Aorta (tissue), 5 donors: Measurements from ENCODE around the gene OR2A2. TPM values are rescaled to one million over a fixed set of nuclear protein-coding genes. Genes with fewer than 3 reads are reported as not detected.

ENCODE experiments used
- ATAC-seq: fragments of 200-7000 bp; cut with Tn5 transposase; one replicate; pipeline ENCODE4 v1.9.1; 2022; ENCODE audit warnings: moderate library complexity; ENCODE audit not compliant: low FRiP score
- DNase-seq, 2 donors: peaks; one replicate each; pipeline ENCODE4 v3.0.0-alpha.2; 2020
- H3K27ac ChIP-seq, 2 donors: one replicate each; pipeline ENCODE4 v1.5.1; 2013; ENCODE audit warnings: low read length in 2 of 2, mild to moderate bottlenecking in 2 of 2, moderate library complexity in 2 of 2, control low read depth in 1 of 2, inconsistent platforms in 1 of 2, low read depth in 1 of 2
- H3K27me3 ChIP-seq, 2 donors: one replicate each; pipeline ENCODE4 v1.6.1; 2013; ENCODE audit warnings: control low read depth in 1 of 2, low read length in 1 of 2, mild to moderate bottlenecking in 1 of 2, moderate library complexity in 1 of 2; ENCODE audit not compliant: insufficient read depth in 2 of 2, control insufficient read depth in 1 of 2
- H3K36me3 ChIP-seq, 2 donors: one replicate each; pipeline ENCODE4 v1.6.1; 2013; ENCODE audit warnings: control low read depth in 1 of 2, low read length in 1 of 2, mild to moderate bottlenecking in 1 of 2; ENCODE audit not compliant: insufficient read depth in 2 of 2, control insufficient read depth in 1 of 2
- H3K4me1 ChIP-seq, 2 donors: one replicate each; pipeline ENCODE4 v1.6.1; 2013; ENCODE audit warnings: low read length in 2 of 2, control low read depth in 1 of 2, mild to moderate bottlenecking in 1 of 2, moderate library complexity in 1 of 2; ENCODE audit not compliant: insufficient read depth in 2 of 2, control insufficient read depth in 1 of 2
- H3K4me3 ChIP-seq, 2 donors: one replicate each; pipeline ENCODE4 v1.5.1; 2013; ENCODE audit warnings: low read length in 2 of 2, control low read depth in 1 of 2, mild to moderate bottlenecking in 1 of 2
- H3K9me3 ChIP-seq: one replicate; pipeline ENCODE4 v1.6.1; 2013; ENCODE audit warnings: mild to moderate bottlenecking, low read length; ENCODE audit not compliant: control insufficient read depth
- WGBS, 2 donors: extraction: QIAGEN DNeasy Blood & Tissue Kit; methylation state at CpG; one replicate each; pipeline ENCODE4 v1.1.7; 2013; 5-methylcytosine and 5-hydroxymethylcytosine counted together
- intact Hi-C, 2 donors: fragments of 100-400 bp; cut with DNase I; formaldehyde crosslinking; loops; one replicate each; pipeline versions ENCODE4 v1.14.2 to v1.15.0; 2022
- long read RNA-seq, 2 donors: library from polyadenylated mRNA; unstranded; transcript quantifications; one replicate each; pipeline ENCODE4 v2.0.0, GENCODE V29; 2020 to 2021
- polyA plus RNA-seq, 2 donors: library from polyadenylated mRNA; stranded (reverse); fragments of 200-250 nt; gene quantifications; one replicate each; pipeline ENCODE4 v1.2.3, GENCODE V29; 2013
- total RNA-seq, 2 donors: library from RNA; stranded (reverse); fragmentation: NEBNext Ultra II Directional; extraction: Animal tissue kit (Norgen Biotek cat#: 25700); gene quantifications; one replicate each; pipeline ENCODE4 v1.2.1, GENCODE V29; 2021
- donor health status: healthy with polysubstance abuse.
- donor health status: Bipolar disorder and iron deficiency.
- donor health status: DM: no; HTN: no; CAD: no.
- donor health status: DM: no; HTN: no; CAD: no.
- donor health status: DM: yes; HTN: yes; CAD: no.

The OR2A2 gene
- total RNA-seq (not detected), polyA plus RNA-seq (not detected)
- long read RNA-seq, donor 1 = 0 reads
- long read RNA-seq, donor 2 = 0 reads

- DNase-seq (no peak), ATAC-seq (no peak)
- intact Hi-C loops = no loop called here
- Histone ChIP-seq H3K9me3 (no peaks in the 10 kb centered on the region), H3K27me3 (no peaks in the 10 kb centered on the region), H3K27ac (no peak within 1 kb of the TSS), H3K36me3 (no peaks in the 10 kb centered on the region), H3K4me3 (no peak within 1 kb of the TSS), H3K4me1 (no peaks in the 10 kb centered on the region)
- WGBS, 2 donors = 79 to 88% methylated on average over 2 of the region's 2 CpGs
Measured at GRCh38 chr7:144109283-144109682, at the start of gene OR2A2. Gene OR2A2 (plus strand): TSS chr7:144109583. CDS start chr7:144109583, 0 bp downstream.

DNA sequence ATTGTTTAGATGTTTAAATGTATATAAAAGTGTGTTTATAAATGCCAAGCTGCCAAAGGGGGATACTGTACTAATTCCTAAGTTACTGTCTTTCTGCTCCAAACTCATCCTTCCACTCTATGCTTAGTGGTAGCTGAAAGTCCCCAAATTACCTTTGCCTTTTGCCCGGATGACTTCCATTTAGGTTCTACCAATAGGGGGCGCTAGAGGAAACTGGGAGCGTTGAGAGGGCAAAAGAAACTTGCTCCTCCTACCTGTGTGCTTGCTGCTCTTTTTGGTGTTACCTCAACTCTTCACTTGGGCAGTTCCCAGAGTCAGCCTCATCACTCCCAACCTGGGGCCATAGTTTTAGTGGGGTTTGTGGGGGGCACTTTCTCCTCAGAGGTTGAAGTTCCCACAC lies 45.7 kb upstream of the OR2A2 start:
- no peak overlapping the region for H3K27ac ChIP-seq
- DNase-seq = no peak
- H3K4me3 ChIP-seq = no peak overlapping the region
- H3K27me3 ChIP-seq = peaks cover 0 to 1% of the 10 kb centered on the region in 2 donors
- H3K4me1 ChIP-seq = no peaks in the 10 kb centered on the region
- H3K36me3 ChIP-seq = no peaks in the 10 kb centered on the region
- whole genome bisulfite sequencing, 2 donors = 32 to 42% methylated on average over 3 of the region's 3 CpGs
- peaks cover 7% of the 10 kb centered on the region for H3K9me3 ChIP-seq
- ATAC-seq = no peak
- intact Hi-C loops = no loop called here

- DNase-seq = no peak
- H3K4me3 ChIP-seq = no peak within 1 kb of the TSS
- intact Hi-C loops = no loop called here
- ATAC-seq = no peak
- no peaks in the 10 kb centered on the region for H3K9me3 ChIP-seq
- no peak within 1 kb of the TSS for H3K27ac ChIP-seq
- 70 to 73% methylated on average over 1 of the region's 1 CpG for WGBS, 2 donors
- no peaks in the 10 kb centered on the region for H3K36me3 ChIP-seq
- H3K4me1 ChIP-seq = no peaks in the 10 kb centered on the region
- H3K27me3 ChIP-seq = no peaks in the 10 kb centered on the region
Measured at GRCh38 chr7:144069511-144069910, 39.9 kb upstream of the OR2A2 start, which contains the start of gene OR2A25. Gene OR2A25 (plus strand): TSS chr7:144069811. CDS start chr7:144074220, 4,409 bp downstream.

- H3K4me1 ChIP-seq = no peaks in the 10 kb centered on the region
- intact Hi-C loops = no loop called here
- WGBS, 2 donors = 64 to 69% methylated on average over 2 of the region's 2 CpGs
- no peaks in the 10 kb centered on the region for H3K27me3 ChIP-seq
- DNase-seq (no peak), ATAC-seq (no peak)
- H3K4me3 ChIP-seq = no peak overlapping the region
- no peaks in the 10 kb centered on the region for H3K9me3 ChIP-seq
- H3K27ac ChIP-seq = no peak overlapping the region
- no peaks in the 10 kb centered on the region for H3K36me3 ChIP-seq
Measured at GRCh38 chr7:144069953-144070352, 39.4 kb upstream of the OR2A2 start.

DNA sequence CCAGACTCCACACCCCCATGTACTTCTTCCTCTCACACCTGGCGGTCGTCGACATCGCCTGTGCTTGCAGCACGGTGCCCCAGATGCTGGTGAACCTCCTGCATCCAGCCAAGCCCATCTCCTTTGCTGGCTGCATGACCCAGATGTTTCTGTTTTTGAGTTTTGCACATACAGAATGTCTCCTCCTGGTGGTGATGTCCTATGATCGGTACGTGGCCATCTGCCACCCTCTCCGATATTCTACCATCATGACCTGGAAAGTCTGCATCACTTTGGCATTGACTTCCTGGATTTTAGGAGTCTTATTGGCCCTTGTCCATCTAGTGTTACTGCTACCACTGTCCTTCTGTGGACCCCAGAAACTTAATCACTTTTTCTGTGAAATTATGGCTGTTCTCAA lies 35.0 kb upstream of the OR2A2 start:
- H3K9me3 ChIP-seq = no peaks in the 10 kb centered on the region
- ATAC-seq (no peak), DNase-seq (no peak)
- intact Hi-C loops = no loop called here
- 90 to 92% methylated on average over 8 of the region's 8 CpGs for WGBS, 2 donors
- no peak overlapping the region for H3K27ac ChIP-seq
- no peaks in the 10 kb centered on the region for H3K36me3 ChIP-seq
- H3K27me3 ChIP-seq = no peaks in the 10 kb centered on the region
- no peaks in the 10 kb centered on the region for H3K4me1 ChIP-seq
- H3K4me3 ChIP-seq = no peak overlapping the region

DNA sequence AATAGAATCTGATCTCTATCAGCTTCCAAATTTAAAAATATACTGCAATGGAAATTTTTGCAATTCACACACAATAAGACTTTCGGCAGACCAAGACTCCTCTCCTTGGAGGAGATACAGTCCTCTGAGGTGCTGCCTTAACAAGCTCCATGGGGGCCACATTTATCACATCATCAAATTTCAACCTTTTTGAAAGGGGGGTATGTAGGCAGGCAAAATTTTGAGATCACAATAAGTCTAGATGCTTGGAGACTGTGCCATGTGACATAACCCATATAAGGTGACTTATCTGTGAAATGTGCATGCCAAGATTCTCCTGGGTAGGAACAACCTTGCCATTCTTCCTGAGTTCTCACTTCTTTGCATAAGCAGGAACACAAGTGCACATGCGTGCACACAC lies 23.4 kb upstream of the OR2A2 start, which contains the start of gene OR2A12:
Gene OR2A12 (plus strand): TSS at position 301 of the 400 bp plus-strand sequence. CDS start 8,830 bp downstream, outside the sequence.
- intact Hi-C loops = no loop called here
- no peak for DNase-seq
- WGBS, 2 donors = 68 to 83% methylated on average over 2 of the region's 2 CpGs
- ATAC-seq = no peak
- Histone ChIP-seq H3K36me3 (no peaks in the 10 kb centered on the region), H3K27ac (no peak within 1 kb of the TSS), H3K4me1 (no peaks in the 10 kb centered on the region), H3K27me3 (no peaks in the 10 kb centered on the region), H3K9me3 (no peaks in the 10 kb centered on the region), H3K4me3 (no peak within 1 kb of the TSS)

GRCh38 chr7:144086730-144087129 lies 22.7 kb upstream of the OR2A2 start:
- Histone ChIP-seq H3K4me3 (no peak overlapping the region), H3K9me3 (no peaks in the 10 kb centered on the region), H3K4me1 (no peaks in the 10 kb centered on the region), H3K27ac (no peak overlapping the region), H3K36me3 (no peaks in the 10 kb centered on the region), H3K27me3 (no peaks in the 10 kb centered on the region)
- intact Hi-C loops = no loop called here
- WGBS, 2 donors = 62 to 63% methylated on average over 4 of the region's 4 CpGs
- DNase-seq (no peak), ATAC-seq (no peak)

DNA sequence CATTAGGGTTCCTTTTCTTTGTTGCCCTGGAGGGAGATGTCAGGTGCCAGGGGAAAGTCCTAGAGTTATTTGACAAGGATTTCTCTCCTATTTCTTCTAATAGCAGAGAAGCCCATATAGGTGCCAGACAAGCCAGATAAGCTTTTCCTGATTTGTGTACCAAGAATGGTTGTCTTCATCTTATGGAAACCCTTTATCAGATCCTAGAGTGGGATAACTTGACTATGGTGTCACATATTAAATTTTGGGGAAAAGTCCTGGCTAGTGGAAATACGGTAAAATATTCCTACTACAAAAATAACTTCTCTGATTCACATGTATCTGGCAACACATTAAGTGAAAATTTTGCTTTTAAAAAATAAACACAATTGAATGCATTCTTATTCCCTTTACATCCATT lies 22.2 kb upstream of the OR2A2 start:
- WGBS, 2 donors = 5 to 12% methylated on average over 1 of the region's 1 CpG

DNA sequence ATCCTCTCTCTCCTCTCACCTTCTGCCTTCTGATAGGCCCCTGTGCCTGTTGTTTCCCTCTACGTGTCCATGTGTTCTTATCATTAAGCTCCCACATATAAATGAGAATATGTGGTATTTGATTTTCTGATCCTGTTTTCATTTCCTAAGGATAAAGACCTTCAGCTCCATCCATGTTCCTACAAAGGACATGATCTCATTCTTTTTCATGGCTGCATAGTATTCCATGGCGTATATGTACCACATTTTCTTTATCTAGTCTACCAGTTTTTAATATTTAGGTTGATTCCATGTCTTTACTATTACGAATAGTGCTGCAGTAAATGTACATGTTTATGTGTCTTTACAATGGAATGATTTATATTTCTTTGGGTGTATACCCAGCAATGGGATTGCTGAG lies 18.7 kb upstream of the OR2A2 start:
- no peaks in the 10 kb centered on the region for H3K36me3 ChIP-seq
- H3K4me3 ChIP-seq = no peak overlapping the region
- no peaks in the 10 kb centered on the region for H3K4me1 ChIP-seq
- no peak overlapping the region for H3K27ac ChIP-seq
- no peak for DNase-seq
- WGBS, 2 donors = 88 to 92% methylated on average over 3 of the region's 3 CpGs
- H3K9me3 ChIP-seq = peaks cover under 1% of the 10 kb centered on the region
- no peaks in the 10 kb centered on the region for H3K27me3 ChIP-seq
- no peak for ATAC-seq
- intact Hi-C loops = no loop called here

More for the DNA sequence above, 22.2 kb upstream of the OR2A2 start:
- Histone ChIP-seq H3K4me3 (no peak overlapping the region), H3K27me3 (no peaks in the 10 kb centered on the region), H3K4me1 (no peaks in the 10 kb centered on the region), H3K36me3 (no peaks in the 10 kb centered on the region), H3K27ac (no peak overlapping the region), H3K9me3 (no peaks in the 10 kb centered on the region)
- no peak for DNase-seq
- intact Hi-C loops = no loop called here
- no peak for ATAC-seq
